Astrocyte of the cerebellum (primary cell): ENCODE data around the gene BCAT1.
A peak's percentile ranks its signal among the peaks of the same experiment; 100 is the strongest.

Experiments
- DNase-seq: peaks from one replicate; pipeline ENCODE4 v3.0.0-alpha.2; 2011; ENCODE audit warnings: low read depth
- H3K4me3 ChIP-seq: 2 replicates; pipeline ENCODE4 v1.5.1; 2011; ENCODE audit warnings: mild to moderate bottlenecking, low read depth, low read length, moderate library complexity
- CTCF ChIP-seq: IDR thresholded peaks from 2 replicates; pipeline ENCODE4 v1.5.1; 2012; ENCODE audit warnings: low read length, low read depth, moderate library complexity, mild to moderate bottlenecking; ENCODE audit errors: missing control alignments
- in situ Hi-C: cut with HindIII; loops from 2 replicates; pipeline ENCODE4 v1.10.0; 2017; ENCODE audit warnings: low sequenced_read_pairs

Gene BCAT1

GRCh38 chr12:24950231-24950834 lies 1.4 kb upstream of the BCAT1 start:
- no peak overlapping the region for H3K4me3 ChIP-seq
- no peak for TF ChIP-seq CTCF
- DNase-seq: no peak
- in situ Hi-C loops: no loop called here

- DNase-seq: no peak
- H3K4me3 ChIP-seq: peak overlapping the region; percentile 80
- in situ Hi-C loops: loop anchor here (10.0 kb wide), 1 partner anchor 94 kb away; no protein-coding TSS in a partner anchor
- no peak for TF ChIP-seq CTCF
These were observed 513 bp downstream of the BCAT1 start for GRCh38 chr12:24948420-24948756.

GRCh38 chr12:24947541-24948419 lies 1.1 kb downstream of the BCAT1 start:
- DNase-seq: no peak
- H3K4me3 ChIP-seq: peak overlapping the region; percentile 80
- in situ Hi-C loops: loop anchor here (10.0 kb wide), 1 partner anchor 93 kb away; no protein-coding TSS in a partner anchor
- TF ChIP-seq CTCF: no peak

- no peak overlapping the region for H3K4me3 ChIP-seq
- TF ChIP-seq CTCF: no peak
- in situ Hi-C loops: loop anchor here (10.0 kb wide), 1 partner anchor 91 kb away; no protein-coding TSS in a partner anchor
- no peak for DNase-seq
These were observed 3.1 kb downstream of the BCAT1 start for GRCh38 chr12:24945845-24946244.

- no peak for TF ChIP-seq CTCF
- in situ Hi-C loops: loop anchor here (10.0 kb wide), 1 partner anchor 90 kb away; no protein-coding TSS in a partner anchor
- DNase-seq: no peak
- no peak overlapping the region for H3K4me3 ChIP-seq
These were observed 3.9 kb downstream of the BCAT1 start for GRCh38 chr12:24945039-24945438.

- in situ Hi-C loops: loop anchor here (10.0 kb wide), 1 partner anchor 90 kb away; no protein-coding TSS in a partner anchor
- no peak for TF ChIP-seq CTCF
- no peak for DNase-seq
- no peak overlapping the region for H3K4me3 ChIP-seq
These were observed 4.3 kb downstream of the BCAT1 start for GRCh38 chr12:24944601-24944975.
